Ovary (tissue), 9 donors: ENCODE results near the gene PIGO. TPM values are rescaled to one million over a fixed set of nuclear protein-coding genes. Genes with fewer than 3 reads are reported as not detected.
A peak's percentile ranks its signal among the peaks of the same experiment; 100 is the strongest.

Experiments used
- DNase-seq, 5 donors: peaks; one replicate each; pipeline ENCODE4 v3.0.0-alpha.2; 2019 to 2020
- H3K27ac ChIP-seq, 2 donors: fragments of 200-600 bp; one replicate each; pipeline versions ENCODE4 v1.5.1 to v1.8.0; 2019 to 2022
- H3K27me3 ChIP-seq: fragments of 200-600 bp; one replicate; pipeline ENCODE4 v1.8.0; 2022
- H3K36me3 ChIP-seq: fragments of 200-600 bp; sonication (generic); one replicate; pipeline ENCODE4 v1.5.1; 2019
- H3K4me1 ChIP-seq: one replicate; pipeline ENCODE4 v1.8.1; 2013; ENCODE audit warnings: mild to moderate bottlenecking, moderate library complexity; ENCODE audit not compliant: insufficient read depth
- H3K4me3 ChIP-seq: fragments of 200-600 bp; sonication (generic); one replicate; pipeline ENCODE4 v1.5.1; 2017
- H3K9me3 ChIP-seq, 2 donors: fragments of 200-600 bp in 1 of 2; sonication (generic) in 1 of 2; one replicate each; pipeline versions ENCODE4 v1.5.1 to v1.8.1; 2013 to 2019; ENCODE audit warnings: mild to moderate bottlenecking in 1 of 2, moderate library complexity in 1 of 2
- EP300 ChIP-seq: sonication (generic); formaldehyde crosslinking; IDR thresholded peaks from one replicate; pipeline ENCODE4 v1.6.1; 2017; ENCODE audit warnings: antibody characterized with exemption
- POLR2A ChIP-seq: fragments of 450-650 bp; IDR thresholded peaks from one replicate; pipeline ENCODE4 v1.6.1; 2017; ENCODE audit warnings: antibody characterized with exemption, mild to moderate bottlenecking, moderate library complexity
- WGBS, 3 donors: extraction: QIAGEN DNeasy Blood & Tissue Kit in 1 of 3; methylation state at CpG; one replicate each; pipeline versions ENCODE4 v1.1.5 to v1.1.7; 2013 to 2017; 5-methylcytosine and 5-hydroxymethylcytosine counted together
- intact Hi-C, 4 donors: fragments of 100-400 bp; cut with DNase I; formaldehyde crosslinking; loops; one replicate each; pipeline versions ENCODE4 v1.11.0 to v1.15.1; 2022 to 2023
- polyA plus RNA-seq, 2 donors: library from polyadenylated mRNA; stranded (reverse); fragments of 200-250 nt in 1 of 2; fragments of 350-450 nt in 1 of 2; fragmentation: Illumina TruSeq in 1 of 2; extraction: RNeasy Lipid Tissue Mini Kit (QIAGEN cat#74804) in 1 of 2; gene quantifications; one replicate each; pipeline ENCODE4 v1.2.3, GENCODE V29; 2013 to 2014
- total RNA-seq, 7 donors: library from RNA; depleted of rRNA in 2 of 7; stranded (reverse); fragments of >200 nt in 2 of 7; fragmentation: NEBNext Ultra II Directional in 3 of 7; extraction: Animal tissue kit (Norgen Biotek cat#: 25700) in 3 of 7; gene quantifications; one replicate each; pipeline versions ENCODE4 v1.1.0 to v1.2.4, GENCODE V29; 2016 to 2023
- TF ChIP-seq, protein P1 (sequence below), 3 donors: fragments of 450-650 bp in 2 of 3; fragments of 200-600 bp in 1 of 3; IDR thresholded peaks; one replicate each; pipeline versions ENCODE4 v1.5.1 to v1.8.0; 2016 to 2022; ENCODE audit warnings: antibody characterized with exemption in 3 of 3, mild to moderate bottlenecking in 1 of 3
- donor health status: DM: no; HTN: no; CAD: no; lungs with moderate emphysema.
- donor health status: DM: no; HTN: no; CAD: no.
- donor health status: Bipolar disorder and iron deficiency.
- donor health status: DM: yes; HTN: yes; CAD: no.
- donor health status: DM: no; HTN: no; CAD: no.
- donor health status: DM: yes; HTN: yes; CAD: no.

PIGO gene
- total and polyA plus RNA-seq, 9 donors, result 12.9 to 22.8 (median 19.6) TPM

DNA sequence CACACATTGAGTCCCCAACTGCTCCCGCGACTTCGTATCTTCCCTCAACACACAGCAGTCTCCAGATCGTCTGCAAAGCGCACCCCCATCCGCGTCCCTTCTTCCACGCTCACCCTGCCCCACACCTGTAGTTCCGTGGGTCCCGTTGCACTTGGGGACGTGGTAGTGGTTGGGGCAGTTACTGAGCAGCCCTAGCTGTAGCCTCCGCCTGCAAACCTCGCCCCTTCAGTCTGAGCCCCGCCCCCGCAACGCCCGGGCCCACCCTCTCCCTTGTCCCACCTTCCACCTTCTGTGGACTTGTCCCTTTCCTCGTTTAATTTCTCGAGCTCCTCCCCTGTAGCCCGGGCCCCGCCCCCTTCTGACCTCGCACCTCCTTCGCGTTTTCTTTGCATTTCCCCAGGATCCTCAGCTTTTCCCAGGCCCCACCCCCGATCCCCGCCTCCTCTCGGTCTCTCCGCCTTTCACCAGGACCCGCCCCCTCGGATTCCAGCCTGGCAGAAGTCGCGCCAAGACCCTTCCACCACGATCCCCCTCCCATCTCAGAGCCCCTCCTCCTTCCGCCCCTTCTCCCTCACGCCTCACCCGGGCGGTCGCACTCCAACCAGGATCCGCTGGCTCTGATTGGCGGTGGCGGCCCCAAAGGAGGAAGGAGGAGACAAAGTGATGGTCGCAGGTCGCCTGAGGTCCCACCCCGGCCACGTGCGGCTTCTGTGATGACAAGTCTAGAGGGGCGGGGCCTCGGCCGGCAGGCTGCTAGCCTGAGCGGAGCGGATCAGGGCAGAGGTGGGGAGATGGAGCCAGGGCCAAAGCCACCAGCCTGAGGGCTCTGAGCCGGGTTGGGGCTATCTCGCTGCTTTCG lies 19.5 kb upstream of the PIGO start, which contains the start of gene ATOSB:
TSS of gene ATOSB (minus strand) at position 183 of the 859 bp plus-strand sequence. CDS start 7,588 bp downstream, outside the sequence.
- TF ChIP-seq POLR2A (no peak), EP300 (no peak)
- TF ChIP-seq, protein P1, sequence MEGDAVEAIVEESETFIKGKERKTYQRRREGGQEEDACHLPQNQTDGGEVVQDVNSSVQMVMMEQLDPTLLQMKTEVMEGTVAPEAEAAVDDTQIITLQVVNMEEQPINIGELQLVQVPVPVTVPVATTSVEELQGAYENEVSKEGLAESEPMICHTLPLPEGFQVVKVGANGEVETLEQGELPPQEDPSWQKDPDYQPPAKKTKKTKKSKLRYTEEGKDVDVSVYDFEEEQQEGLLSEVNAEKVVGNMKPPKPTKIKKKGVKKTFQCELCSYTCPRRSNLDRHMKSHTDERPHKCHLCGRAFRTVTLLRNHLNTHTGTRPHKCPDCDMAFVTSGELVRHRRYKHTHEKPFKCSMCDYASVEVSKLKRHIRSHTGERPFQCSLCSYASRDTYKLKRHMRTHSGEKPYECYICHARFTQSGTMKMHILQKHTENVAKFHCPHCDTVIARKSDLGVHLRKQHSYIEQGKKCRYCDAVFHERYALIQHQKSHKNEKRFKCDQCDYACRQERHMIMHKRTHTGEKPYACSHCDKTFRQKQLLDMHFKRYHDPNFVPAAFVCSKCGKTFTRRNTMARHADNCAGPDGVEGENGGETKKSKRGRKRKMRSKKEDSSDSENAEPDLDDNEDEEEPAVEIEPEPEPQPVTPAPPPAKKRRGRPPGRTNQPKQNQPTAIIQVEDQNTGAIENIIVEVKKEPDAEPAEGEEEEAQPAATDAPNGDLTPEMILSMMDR (IDR thresholded peaks at IDR 0.05), result no peak
- Histone ChIP-seq H3K36me3 (no peaks in the 10 kb centered on the region), H3K9me3 (no peaks in the 10 kb centered on the region), H3K27ac (peak within 1 kb of the TSS; percentile 73 to 82), H3K4me3 (peak within 1 kb of the TSS; percentile 44), H3K27me3 (no peaks in the 10 kb centered on the region), H3K4me1 (peaks cover 11% of the 10 kb centered on the region)
- DNase-seq, result peak; percentile 92 to 96 (median 95)
- intact Hi-C loops, result loop anchor here (2.0 to 10.0 kb wide), 9 partner anchors 139 to 447 kb away; a partner anchor contains a TSS
- WGBS, 3 donors, result 0 to 1% (median 1%) methylated on average over 53 to 54 of the region's 54 CpGs

DNA sequence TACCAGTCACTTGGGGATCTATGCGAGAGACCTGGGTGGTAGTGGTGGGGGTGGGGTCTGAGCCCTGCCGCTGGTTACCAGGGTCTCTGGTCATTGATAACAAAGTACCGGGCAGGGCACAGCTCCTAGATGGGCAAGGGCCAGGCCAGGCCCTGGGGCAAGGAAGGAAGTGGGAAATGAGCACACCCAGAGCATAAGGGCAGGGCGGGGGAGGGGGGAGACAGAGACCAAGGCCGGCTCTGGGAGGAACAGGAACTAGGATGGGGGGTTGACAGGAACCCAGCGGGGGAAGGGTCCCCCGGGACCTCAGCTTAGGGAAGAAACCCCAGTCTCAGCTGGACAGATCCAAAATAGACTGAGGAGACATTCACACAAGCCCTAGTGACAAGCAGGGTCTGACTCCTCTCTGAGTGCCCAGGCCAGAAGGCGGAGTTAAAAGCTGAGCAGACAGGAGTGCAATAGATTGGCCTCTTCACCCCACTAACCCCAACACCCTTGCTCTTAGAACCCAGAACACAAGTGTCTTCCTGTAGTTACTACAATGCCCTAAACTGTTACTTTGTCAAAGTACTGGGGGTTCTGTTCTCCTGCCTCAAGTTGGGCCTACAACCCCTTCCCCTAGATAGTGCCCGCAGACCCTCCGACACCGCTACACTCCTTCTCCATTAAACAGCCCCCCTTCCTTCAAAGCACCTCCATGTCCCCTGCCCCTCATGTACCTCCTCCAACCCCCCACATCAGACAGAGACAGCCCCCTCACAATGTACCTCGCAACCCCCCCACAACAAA lies 18.6 kb upstream of the PIGO start:
- H3K9me3 ChIP-seq, result no peaks in the 10 kb centered on the region
- peaks cover 18% of the 10 kb centered on the region for H3K4me1 ChIP-seq
- peak overlapping the region; percentile 44 for H3K4me3 ChIP-seq
- no peaks in the 10 kb centered on the region for H3K27me3 ChIP-seq
- peak in 4 of 5 donors; percentile 35 to 66 (median 57) for DNase-seq
- no peaks in the 10 kb centered on the region for H3K36me3 ChIP-seq
- intact Hi-C loops, result loop anchor here (2.0 to 10.0 kb wide), 9 partner anchors 43 to 448 kb away; partner anchors contain the start of gene VCP (in 1 of the 4)
- peak overlapping the region; percentile 73 to 82 for H3K27ac ChIP-seq
- TF ChIP-seq, protein P1 (IDR thresholded peaks at IDR 0.05), result no peak
- 7 to 15% (median 7%) methylated on average over 12 of the region's 12 CpGs for WGBS, 3 donors

DNA sequence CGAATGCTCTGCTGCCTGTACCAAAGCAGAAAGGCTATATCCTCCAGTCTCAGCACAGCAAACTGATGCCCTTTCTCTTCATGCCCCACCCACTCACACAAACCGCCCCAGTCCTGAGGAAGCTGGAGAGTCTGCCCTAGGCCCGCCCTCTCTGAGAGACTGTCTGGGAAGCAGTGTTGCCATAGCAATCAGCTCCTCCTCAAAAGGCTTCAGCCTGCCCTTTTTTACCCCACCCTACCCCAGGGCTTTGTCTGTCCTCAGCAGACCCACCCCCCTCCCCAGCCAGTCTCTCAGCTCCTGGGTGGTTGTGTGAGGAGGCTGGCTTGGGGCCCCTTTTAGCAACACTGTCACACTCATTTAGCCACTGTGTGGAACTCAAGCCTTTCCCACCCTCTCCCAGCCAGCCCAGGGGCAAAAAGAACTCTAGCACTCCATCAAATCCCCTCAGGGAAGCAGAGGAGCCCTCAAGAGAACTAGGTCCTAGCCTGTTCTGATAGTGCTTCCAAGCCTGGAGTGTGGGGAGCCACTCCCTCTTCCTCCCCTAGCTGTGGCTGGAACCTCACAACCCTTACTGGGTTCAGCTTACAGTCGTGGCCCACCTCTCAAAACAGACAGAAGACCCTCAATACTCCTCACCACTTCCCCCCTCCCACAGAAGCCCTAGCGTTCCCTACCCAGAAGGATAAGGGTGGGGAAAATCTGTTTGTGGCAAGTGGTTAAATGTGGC lies 17.9 kb upstream of the PIGO start:
- TF ChIP-seq, protein P1 (IDR thresholded peaks at IDR 0.05), result no peak
- TF ChIP-seq POLR2A, result no peak
- TF ChIP-seq EP300, result no peak
- no peaks in the 10 kb centered on the region for H3K36me3 ChIP-seq

More for the DNA sequence above, 17.9 kb upstream of the PIGO start:
- DNase-seq, result peak; percentile 64 to 80 (median 67)
- Histone ChIP-seq H3K9me3 (no peaks in the 10 kb centered on the region), H3K27ac (peak overlapping the region; percentile 73 to 82), H3K4me3 (peak overlapping the region; percentile 1), H3K27me3 (no peaks in the 10 kb centered on the region), H3K4me1 (peaks cover 19% of the 10 kb centered on the region)
- WGBS, 3 donors, result 3 to 5% (median 4%) methylated on average over 5 of the region's 5 CpGs
- intact Hi-C loops, result loop anchor here in 2 of 4 donors (2.0 to 10.0 kb wide), 5 partner anchors 42 to 449 kb away; partner anchors contain the start of gene VCP (in 1 of the 2)
